Measurements from ENCODE around the gene NPHS2.
"Not testable (repeated sequence)": the region's sequence is repeated elsewhere in the genome, so short reads cannot be mapped to it uniquely, and the experiment has no call there.

The NPHS2 gene

DNA sequence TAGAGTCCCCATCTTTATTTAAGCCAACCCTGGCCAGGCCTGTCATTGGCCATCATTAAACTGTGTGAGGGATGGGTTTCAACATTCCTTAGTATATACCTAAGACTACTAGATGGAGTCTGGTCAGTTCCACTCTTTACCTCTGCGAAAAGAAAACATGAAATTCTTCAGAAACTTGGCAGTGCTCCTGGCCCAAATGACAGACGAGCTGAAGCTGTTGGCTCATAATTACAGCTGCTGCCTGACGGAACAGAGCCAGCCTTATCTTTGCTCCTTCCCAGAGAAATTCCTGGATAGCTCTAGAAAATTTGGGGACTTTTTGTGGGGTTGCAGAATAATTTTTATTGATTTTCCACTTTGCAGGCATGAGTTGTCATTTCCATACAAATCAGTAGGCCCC is 30.4 kb downstream of the NPHS2 start:
- DNase-seq, result no peak

DNA sequence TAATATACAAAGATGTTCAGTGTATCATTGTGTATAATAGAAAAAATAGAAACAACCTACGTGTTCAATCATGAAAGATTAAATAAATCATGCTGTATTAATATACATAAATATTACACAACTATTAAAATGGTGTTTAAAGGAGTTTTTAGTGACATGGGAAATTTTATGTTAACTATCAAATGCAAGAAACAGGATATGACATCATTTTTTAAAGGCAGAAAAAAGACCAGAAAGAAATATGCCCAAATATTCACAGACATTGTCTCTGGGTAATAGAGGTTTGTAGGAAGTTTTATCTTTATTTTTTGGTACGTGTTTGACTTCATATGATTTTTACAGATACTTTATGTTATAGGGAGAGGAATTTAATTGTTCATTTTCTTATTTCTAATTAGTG is 34.0 kb downstream of the NPHS2 start:
- DNase-seq, result no peak

DNA sequence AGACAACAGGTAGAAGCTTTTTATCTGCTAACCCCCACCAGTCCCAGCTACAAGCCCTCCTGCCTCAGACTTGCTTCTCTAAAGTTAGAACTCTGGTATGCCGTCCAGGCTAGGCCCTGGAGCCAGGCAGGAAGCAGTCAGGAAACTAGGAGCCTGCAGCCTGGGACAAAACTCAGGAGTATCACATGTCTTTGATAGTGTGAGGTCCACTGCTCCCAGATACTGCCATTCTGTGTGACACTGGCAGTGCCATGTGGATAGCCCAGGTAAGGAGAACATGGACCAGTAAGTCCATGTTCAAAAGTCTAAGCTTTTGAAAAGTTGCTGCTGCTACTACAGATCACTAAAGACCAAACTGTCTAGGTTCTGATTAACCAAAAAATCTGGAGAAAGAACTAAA is 45.4 kb downstream of the NPHS2 start:
- no peak for DNase-seq

DNA sequence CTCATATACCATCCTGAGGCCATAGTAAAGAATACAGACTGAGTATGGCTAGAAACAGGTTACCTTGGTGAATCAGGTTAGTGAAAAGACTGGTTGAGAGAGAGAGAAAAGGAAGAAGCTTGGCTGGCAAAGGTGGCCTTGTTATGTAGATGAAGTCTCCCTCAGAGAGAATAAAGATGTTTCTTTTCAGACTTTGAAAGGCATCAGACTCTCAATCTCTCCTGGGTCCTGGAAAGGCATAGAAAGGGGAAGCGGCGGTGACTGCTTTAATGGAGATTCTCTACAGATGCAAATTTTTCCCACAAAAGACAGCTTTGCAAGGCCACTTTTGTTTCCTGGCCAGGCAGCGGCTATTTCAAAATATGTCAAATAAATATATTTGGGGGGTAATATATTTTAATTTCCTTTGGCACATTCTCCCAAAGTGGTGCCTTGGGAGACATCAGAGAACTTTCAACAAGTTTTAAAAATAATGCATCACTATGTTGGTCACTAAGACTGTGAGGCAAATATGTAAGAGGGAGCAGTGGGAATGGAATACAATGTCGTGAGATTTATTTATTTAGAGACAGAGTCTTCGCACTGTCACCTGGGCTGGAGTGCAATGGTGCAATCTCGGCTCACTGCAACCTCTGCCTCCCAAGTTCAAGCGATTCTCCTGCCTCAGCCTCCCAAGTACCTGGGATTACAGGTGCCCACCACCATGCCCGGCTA is 46.1 kb downstream of the NPHS2 start:
- no peak for DNase-seq

DNA sequence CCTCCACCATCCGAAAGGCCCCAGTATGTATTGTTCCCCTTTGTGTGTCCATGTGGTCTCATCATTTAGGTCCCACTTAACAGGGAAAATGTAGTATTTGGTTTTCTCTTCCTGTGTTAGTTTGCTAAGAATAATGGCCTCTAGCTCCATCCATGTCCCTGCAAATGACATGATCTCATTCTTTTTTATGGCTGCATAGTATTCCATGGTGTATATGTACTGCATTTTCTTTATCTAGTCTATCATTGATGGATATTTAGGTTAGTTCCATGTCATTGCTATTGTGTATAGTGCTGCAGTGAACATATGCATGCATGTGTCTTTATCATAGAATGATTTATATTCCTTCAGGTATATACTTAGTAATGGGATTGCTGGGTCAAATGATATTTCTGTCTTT is 57.2 kb downstream of the NPHS2 start:
- not testable (repeated sequence) for DNase-seq

DNA sequence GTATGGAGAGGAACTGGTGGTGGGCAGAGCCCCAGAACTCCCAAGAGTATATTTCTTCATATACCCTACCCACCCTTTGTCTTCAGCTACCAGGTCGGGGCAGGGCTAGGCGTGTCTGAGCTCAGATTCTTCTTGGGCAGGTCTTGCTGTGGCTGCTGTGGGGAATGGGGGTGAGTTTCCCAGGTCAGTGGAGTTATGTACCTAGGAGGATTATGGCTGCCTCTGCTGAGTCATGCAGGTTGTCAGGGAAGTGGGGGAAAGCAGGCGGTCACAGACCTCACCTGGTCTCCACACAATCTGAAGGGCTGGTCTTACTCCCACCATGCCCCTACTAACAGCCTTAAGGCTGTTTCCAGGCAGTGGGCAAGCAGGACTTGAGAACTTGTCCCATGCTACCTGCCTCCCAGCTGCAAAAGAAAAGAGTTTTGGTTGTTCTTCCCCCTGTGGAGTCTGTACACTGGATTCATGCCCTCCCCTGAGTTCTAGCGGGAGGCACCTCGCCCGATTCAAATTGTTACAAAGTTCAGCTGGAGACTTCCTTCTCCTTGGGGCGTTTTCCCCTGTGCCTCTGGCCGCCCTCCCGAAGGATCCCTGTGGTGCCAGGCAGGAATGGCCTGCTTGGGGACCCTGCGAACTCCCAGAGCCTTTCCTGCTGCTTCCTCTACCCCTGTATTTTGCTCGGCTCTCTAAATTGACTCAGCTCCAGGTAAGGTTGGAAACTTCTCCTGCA is 58.6 kb downstream of the NPHS2 start:
- no peak for DNase-seq

DNA sequence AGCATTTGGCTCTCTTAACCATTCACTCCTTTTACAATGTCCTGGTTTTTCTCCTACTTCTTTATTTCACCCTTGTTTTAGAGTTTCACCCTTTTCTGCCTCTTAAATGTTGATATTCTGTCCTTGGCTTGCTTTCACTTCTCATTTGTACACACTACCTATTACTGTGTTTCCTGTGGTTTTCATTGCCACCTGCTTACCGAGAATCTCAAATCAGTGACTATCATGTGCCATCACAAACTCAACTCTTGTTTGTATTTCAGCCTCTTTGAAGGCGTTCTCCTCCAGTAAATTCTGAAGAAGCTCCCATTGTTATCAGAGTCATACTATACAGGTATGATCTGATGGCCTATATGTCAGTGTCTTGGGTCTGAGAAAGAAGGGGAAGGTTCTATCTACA is 65.7 kb downstream of the NPHS2 start:
- no peak for DNase-seq

DNA sequence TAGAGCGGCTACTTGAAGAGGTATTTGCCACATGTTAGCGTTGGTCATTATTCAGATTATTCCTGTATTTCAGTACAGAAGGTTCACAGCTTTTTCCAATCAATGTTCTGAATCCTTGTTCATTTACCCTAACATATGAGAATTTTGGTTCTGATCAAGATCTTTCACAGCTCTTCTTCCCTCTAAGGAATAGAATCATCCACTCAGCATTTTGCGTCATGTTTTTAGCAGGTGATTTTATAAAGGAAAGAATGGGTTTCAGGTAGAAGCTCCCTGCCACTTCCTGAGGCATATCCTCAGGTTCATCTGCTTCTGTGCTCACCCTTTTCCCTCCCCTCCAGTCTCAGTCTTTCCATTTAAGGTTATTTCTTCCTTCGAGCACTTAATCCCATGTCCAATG is 66.4 kb downstream of the NPHS2 start:
- no peak for DNase-seq

DNA sequence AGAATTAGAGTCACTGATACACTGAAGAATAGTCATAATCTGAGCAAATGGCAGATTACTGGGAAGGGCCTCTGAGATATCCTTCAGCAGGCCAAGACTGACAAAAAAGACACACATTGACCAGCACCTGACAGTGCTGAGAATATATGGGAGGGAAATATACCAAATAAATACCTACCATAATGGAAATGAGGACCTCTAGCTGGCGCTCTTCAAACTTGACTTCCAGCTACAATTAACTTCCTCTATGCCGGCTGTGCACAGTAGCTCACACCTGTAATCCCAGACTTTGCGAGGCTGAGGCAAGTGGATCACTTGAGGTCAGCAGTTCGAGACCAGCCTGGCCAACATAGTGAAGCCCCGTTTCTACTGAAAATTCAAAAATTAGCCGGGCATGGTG is 69.5 kb downstream of the NPHS2 start:
- no peak for DNase-seq

Measured in NCI-H187 (cell line).